ENCODE data around the gene CORO6. TPM values are rescaled to one million over a fixed set of nuclear protein-coding genes. Genes with fewer than 3 reads are reported as not detected.

CORO6 gene
- total and polyA plus RNA-seq, 4 donors, result 0.23 to 3.0 (median 0.59) TPM

GRCh38 chr17:29648005-29648404, 25.3 kb upstream of the CORO6 start:
- H3K9me3 ChIP-seq (ENCODE audit: control insufficient read depth in 4 of 4, low read length in 3 of 4), result no peaks in the 10 kb centered on the region
- no peak overlapping the region for H3K9ac ChIP-seq (ENCODE audit: low read depth in 1 of 2, low read length in 2 of 2)
- no peak overlapping the region for H3K4me3 ChIP-seq (ENCODE audit: low read depth in 1 of 3, low read length in 3 of 3)
- peaks cover 0 to 4% (median 3%) of the 10 kb centered on the region in 4 donors for H3K36me3 ChIP-seq (ENCODE audit: control insufficient read depth in 4 of 4, insufficient read depth in 3 of 4, low read depth in 1 of 4, low read length in 3 of 4)
- 96% methylated on average over 5 of the region's 5 CpGs for WGBS
- H3K4me1 ChIP-seq (ENCODE audit: control insufficient read depth in 4 of 4, insufficient read depth in 4 of 4, low read length in 3 of 4), result peaks cover 0 to 5% (median 0%) of the 10 kb centered on the region in 4 donors
- no peaks in the 10 kb centered on the region for H3K27me3 ChIP-seq (ENCODE audit: control insufficient read depth in 4 of 4, insufficient read depth in 4 of 4, low read length in 3 of 4)
- no peak overlapping the region for H3K27ac ChIP-seq (ENCODE audit: low read depth in 1 of 2, low read length in 2 of 2)
- TF ChIP-seq CTCF (IDR thresholded peaks at IDR 0.05; ENCODE audit: low read depth, low read length, missing input control) (no peak), HNF4A (conservative IDR thresholded peaks at IDR 0.05) (no peak)
- no peak for DNase-seq (ENCODE audit: low spot score)

DNA sequence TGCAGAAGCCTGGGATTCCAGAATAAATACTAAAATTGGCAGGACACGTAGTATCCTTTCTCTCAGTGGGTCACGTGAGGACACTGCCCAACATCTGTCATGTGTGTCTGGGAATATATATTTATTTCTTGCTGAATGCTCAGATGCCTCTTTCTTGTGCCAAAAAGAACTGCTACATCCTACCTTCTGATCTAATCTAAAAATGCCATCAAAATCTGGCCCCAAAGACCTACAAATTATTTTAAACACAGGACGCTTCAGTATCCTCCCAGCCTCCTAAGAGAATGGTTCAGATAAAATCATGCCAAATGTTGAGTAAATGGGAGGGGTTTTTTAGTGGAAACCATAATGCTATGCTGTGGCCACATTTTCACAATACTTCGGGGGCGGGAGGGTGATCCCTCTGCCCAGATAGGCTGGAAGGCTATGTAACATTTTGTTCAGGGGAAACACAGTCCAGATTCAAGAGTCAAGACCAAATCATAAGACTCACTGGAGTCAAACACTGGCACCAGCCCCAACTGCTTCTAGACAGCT, 22.9 kb upstream of the CORO6 start:
- peak overlapping the region; percentile 14 to 23 for H3K27ac ChIP-seq (ENCODE audit: low read depth in 1 of 2, low read length in 2 of 2)
- no peak overlapping the region for H3K9ac ChIP-seq (ENCODE audit: low read depth in 1 of 2, low read length in 2 of 2)
- H3K36me3 ChIP-seq (ENCODE audit: control insufficient read depth in 4 of 4, insufficient read depth in 3 of 4, low read depth in 1 of 4, low read length in 3 of 4), result peaks cover 0 to 4% (median 3%) of the 10 kb centered on the region in 4 donors
- no peaks in the 10 kb centered on the region for H3K9me3 ChIP-seq (ENCODE audit: control insufficient read depth in 4 of 4, low read length in 3 of 4)
- H3K4me1 ChIP-seq (ENCODE audit: control insufficient read depth in 4 of 4, insufficient read depth in 4 of 4, low read length in 3 of 4), result peaks cover 0 to 7% (median 0%) of the 10 kb centered on the region in 4 donors
- no peaks in the 10 kb centered on the region for H3K27me3 ChIP-seq (ENCODE audit: control insufficient read depth in 4 of 4, insufficient read depth in 4 of 4, low read length in 3 of 4)
- no peak for TF ChIP-seq YY1 (IDR thresholded peaks at IDR 0.05)
- no peak for TF ChIP-seq FOXA2 (IDR thresholded peaks at IDR 0.05)
- TF ChIP-seq RAD21 (IDR thresholded peaks at IDR 0.05), result peak in 1 of 2 donors; percentile 12
- TF ChIP-seq, protein P1, sequence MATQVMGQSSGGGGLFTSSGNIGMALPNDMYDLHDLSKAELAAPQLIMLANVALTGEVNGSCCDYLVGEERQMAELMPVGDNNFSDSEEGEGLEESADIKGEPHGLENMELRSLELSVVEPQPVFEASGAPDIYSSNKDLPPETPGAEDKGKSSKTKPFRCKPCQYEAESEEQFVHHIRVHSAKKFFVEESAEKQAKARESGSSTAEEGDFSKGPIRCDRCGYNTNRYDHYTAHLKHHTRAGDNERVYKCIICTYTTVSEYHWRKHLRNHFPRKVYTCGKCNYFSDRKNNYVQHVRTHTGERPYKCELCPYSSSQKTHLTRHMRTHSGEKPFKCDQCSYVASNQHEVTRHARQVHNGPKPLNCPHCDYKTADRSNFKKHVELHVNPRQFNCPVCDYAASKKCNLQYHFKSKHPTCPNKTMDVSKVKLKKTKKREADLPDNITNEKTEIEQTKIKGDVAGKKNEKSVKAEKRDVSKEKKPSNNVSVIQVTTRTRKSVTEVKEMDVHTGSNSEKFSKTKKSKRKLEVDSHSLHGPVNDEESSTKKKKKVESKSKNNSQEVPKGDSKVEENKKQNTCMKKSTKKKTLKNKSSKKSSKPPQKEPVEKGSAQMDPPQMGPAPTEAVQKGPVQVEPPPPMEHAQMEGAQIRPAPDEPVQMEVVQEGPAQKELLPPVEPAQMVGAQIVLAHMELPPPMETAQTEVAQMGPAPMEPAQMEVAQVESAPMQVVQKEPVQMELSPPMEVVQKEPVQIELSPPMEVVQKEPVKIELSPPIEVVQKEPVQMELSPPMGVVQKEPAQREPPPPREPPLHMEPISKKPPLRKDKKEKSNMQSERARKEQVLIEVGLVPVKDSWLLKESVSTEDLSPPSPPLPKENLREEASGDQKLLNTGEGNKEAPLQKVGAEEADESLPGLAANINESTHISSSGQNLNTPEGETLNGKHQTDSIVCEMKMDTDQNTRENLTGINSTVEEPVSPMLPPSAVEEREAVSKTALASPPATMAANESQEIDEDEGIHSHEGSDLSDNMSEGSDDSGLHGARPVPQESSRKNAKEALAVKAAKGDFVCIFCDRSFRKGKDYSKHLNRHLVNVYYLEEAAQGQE (IDR thresholded peaks at IDR 0.05), result no peak
- no peak for TF ChIP-seq CTCF (IDR thresholded peaks at IDR 0.05; ENCODE audit: low read depth, low read length, missing input control)
- TF ChIP-seq ATF3 (IDR thresholded peaks at IDR 0.05), result no peak
- no peak for TF ChIP-seq JUND (IDR thresholded peaks at IDR 0.05)
- no peak for TF ChIP-seq GABPA (IDR thresholded peaks at IDR 0.05 in 1 of 2, conservative IDR thresholded peaks at IDR 0.05 in 1 of 2)
- TF ChIP-seq HNF4G (IDR thresholded peaks at IDR 0.05), result no peak
- no peak for TF ChIP-seq EGR1 (IDR thresholded peaks at IDR 0.05; ENCODE audit: low read depth in 2 of 2)
- no peak for TF ChIP-seq ZBTB33 (IDR thresholded peaks at IDR 0.05)
- TF ChIP-seq RXRA (IDR thresholded peaks at IDR 0.05), result peak; percentile 27 to 62
- no peak for TF ChIP-seq TAF1 (conservative IDR thresholded peaks at IDR 0.05)
- peak; percentile 27 for TF ChIP-seq SP1 (IDR thresholded peaks at IDR 0.05)
- no peak overlapping the region for H3K4me3 ChIP-seq (ENCODE audit: low read depth in 1 of 3, low read length in 3 of 3)
- no peak for DNase-seq (ENCODE audit: low spot score)
- 60% methylated on average over 5 of the region's 5 CpGs for WGBS
